22Rv1 (cell line): Measurements from ENCODE around the gene ITIH6.

Experiments
- ZFX ChIP-seq: fragments of 450-650 bp; IDR thresholded peaks from 2 replicates; pipeline ENCODE4 v1.6.1; 2017; ENCODE audit warnings: antibody characterized with exemption, borderline replicate concordance
- TF ChIP-seq, protein P1 (sequence below): fragments of 450-650 bp; IDR thresholded peaks from 2 replicates; pipeline ENCODE4 v1.5.1; 2017; ENCODE audit warnings: mild to moderate bottlenecking

GRCh38 chrX:54812306-54812705 is 14.3 kb upstream of the ITIH6 start:
- TF ChIP-seq, protein P1, sequence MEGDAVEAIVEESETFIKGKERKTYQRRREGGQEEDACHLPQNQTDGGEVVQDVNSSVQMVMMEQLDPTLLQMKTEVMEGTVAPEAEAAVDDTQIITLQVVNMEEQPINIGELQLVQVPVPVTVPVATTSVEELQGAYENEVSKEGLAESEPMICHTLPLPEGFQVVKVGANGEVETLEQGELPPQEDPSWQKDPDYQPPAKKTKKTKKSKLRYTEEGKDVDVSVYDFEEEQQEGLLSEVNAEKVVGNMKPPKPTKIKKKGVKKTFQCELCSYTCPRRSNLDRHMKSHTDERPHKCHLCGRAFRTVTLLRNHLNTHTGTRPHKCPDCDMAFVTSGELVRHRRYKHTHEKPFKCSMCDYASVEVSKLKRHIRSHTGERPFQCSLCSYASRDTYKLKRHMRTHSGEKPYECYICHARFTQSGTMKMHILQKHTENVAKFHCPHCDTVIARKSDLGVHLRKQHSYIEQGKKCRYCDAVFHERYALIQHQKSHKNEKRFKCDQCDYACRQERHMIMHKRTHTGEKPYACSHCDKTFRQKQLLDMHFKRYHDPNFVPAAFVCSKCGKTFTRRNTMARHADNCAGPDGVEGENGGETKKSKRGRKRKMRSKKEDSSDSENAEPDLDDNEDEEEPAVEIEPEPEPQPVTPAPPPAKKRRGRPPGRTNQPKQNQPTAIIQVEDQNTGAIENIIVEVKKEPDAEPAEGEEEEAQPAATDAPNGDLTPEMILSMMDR = no peak
- TF ChIP-seq ZFX = no peak
